ENCODE data around the gene TNS1.

The TNS1 gene

GRCh38 chr2:217777906-217778305 is 224.9 kb downstream of the TNS1 start:
- DNase-seq (ENCODE audit: low read depth in 2 of 2), result no peak

GRCh38 chr2:217776631-217777030 is 226.2 kb downstream of the TNS1 start:
- no peak for DNase-seq (ENCODE audit: low read depth in 2 of 2)

- no peak for DNase-seq (ENCODE audit: low read depth in 2 of 2)
Observed at GRCh38 chr2:217775920-217776503, 226.8 kb downstream of the TNS1 start.

- no peak for DNase-seq (ENCODE audit: low read depth in 2 of 2)
Observed at GRCh38 chr2:217774232-217774631, 228.6 kb downstream of the TNS1 start.

- DNase-seq (ENCODE audit: low read depth in 2 of 2), result no peak
Observed at GRCh38 chr2:217773539-217773938, 229.3 kb downstream of the TNS1 start.

- DNase-seq (ENCODE audit: low read depth in 2 of 2), result no peak
Observed at GRCh38 chr2:217766356-217766755, 236.4 kb downstream of the TNS1 start.

- DNase-seq (ENCODE audit: low read depth in 2 of 2), result no peak
Observed at GRCh38 chr2:217761645-217762277, 241.0 kb downstream of the TNS1 start.

- DNase-seq (ENCODE audit: low read depth in 2 of 2), result no peak
Observed at GRCh38 chr2:217759991-217760390, 242.8 kb downstream of the TNS1 start.

- no peak for DNase-seq (ENCODE audit: low read depth in 2 of 2)
Observed at GRCh38 chr2:217757108-217757463, 245.7 kb downstream of the TNS1 start.

- DNase-seq (ENCODE audit: low read depth in 2 of 2), result peak; percentile 26 to 32
Observed at GRCh38 chr2:217756375-217757107, 246.3 kb downstream of the TNS1 start.

- no peak for DNase-seq (ENCODE audit: low read depth in 2 of 2)
Observed at GRCh38 chr2:217755027-217755745, 247.6 kb downstream of the TNS1 start.

- DNase-seq (ENCODE audit: low read depth in 2 of 2), result no peak
Observed at GRCh38 chr2:217753460-217754200, 249.2 kb downstream of the TNS1 start.

- no peak for DNase-seq (ENCODE audit: low read depth in 2 of 2)
Observed at GRCh38 chr2:217752714-217753459, 249.9 kb downstream of the TNS1 start.

GRCh38 chr2:217751952-217752351 is 250.8 kb downstream of the TNS1 start:
- no peak for DNase-seq (ENCODE audit: low read depth in 2 of 2)

GRCh38 chr2:217751192-217751591 is 251.6 kb downstream of the TNS1 start:
- no peak for DNase-seq (ENCODE audit: low read depth in 2 of 2)

Measured in stimulated activated CD8-positive, alpha-beta memory T cell treated with anti-CD3 and anti-CD28 coated beads, Interleukin-15, amount 100 ng/mL, for 4 hours (primary cell).